ENCODE data around the gene RNF213.
"Not testable (repeated sequence)": the region's sequence is repeated elsewhere in the genome, so short reads cannot be mapped to it uniquely, and the experiment has no call there.

RNF213 gene

DNA sequence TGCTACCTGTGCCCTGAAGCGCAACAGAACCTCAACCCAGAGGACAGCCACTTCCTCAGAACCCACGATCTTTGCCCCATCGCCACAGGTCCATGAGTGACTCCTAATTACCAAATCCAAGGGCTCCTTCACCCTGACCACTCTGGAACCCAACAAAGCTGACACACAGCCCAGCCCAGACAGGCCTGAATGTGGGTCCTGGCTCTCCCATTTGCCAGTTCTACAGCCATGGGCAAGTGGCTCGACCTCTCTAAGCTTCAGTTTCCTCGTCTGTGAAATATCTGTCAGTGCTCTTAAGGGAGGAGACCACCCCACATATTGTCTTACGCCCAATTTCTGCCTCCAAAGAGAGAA is 136.4 kb downstream of the RNF213 start:
- TF ChIP-seq CTCF (IDR thresholded peaks at IDR 0.05; ENCODE audit: low read depth, low read length) = no peak
- no peak overlapping the region for H3K4me3 ChIP-seq (ENCODE audit: low read depth, low read length)

DNA sequence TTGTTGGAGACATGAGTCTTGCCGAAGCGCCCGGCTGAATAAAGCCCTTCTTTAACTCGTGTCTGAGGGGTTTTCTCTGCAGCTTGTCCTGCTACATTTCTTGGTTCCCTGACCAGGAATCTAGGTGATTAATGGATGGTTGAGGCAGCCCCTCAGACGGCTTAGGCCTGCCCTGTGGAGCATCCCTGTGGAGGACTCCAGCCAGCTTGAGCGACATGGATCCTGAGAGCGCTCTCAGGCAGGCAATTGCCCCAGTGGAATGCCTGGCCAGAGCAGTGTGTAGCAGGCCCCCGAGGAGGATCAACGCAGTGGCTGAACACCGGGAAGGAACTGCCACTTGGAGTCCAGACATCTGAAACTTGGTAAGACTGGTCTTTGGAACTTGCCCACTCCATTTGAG is 137.0 kb downstream of the RNF213 start:
- TF ChIP-seq CTCF (IDR thresholded peaks at IDR 0.05; ENCODE audit: low read depth, low read length) = no peak
- H3K4me3 ChIP-seq (ENCODE audit: low read depth, low read length) = no peak overlapping the region

- not testable (repeated sequence) for H3K4me3 ChIP-seq (ENCODE audit: low read depth, low read length)
Observed at GRCh38 chr17:80401086-80401485, 140.4 kb downstream of the RNF213 start.

DNA sequence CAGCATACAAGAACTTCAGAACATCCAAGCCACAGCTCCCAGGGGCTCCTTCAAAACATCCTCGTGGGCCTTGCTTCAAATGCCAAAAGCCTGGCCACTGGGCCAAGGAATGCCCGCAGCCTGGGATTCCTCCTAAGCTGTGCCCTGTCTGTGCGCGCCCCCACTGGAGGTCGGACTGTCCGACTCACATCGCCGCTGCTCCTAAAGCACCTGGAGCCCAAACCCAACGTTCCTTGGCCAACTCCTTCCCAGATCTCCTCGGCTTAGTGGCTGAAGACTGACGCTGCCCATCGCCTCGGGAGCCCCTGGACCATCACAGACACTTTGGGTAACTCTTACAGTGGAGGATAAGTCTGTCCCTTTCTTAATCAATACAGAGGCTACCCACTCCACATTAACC is 141.4 kb downstream of the RNF213 start:
- H3K4me3 ChIP-seq (ENCODE audit: low read depth, low read length) = not testable (repeated sequence)

- TF ChIP-seq CTCF (IDR thresholded peaks at IDR 0.05; ENCODE audit: low read depth, low read length) = no peak
- no peak overlapping the region for H3K4me3 ChIP-seq (ENCODE audit: low read depth, low read length)
Observed at GRCh38 chr17:80402959-80403358, 142.3 kb downstream of the RNF213 start.

DNA sequence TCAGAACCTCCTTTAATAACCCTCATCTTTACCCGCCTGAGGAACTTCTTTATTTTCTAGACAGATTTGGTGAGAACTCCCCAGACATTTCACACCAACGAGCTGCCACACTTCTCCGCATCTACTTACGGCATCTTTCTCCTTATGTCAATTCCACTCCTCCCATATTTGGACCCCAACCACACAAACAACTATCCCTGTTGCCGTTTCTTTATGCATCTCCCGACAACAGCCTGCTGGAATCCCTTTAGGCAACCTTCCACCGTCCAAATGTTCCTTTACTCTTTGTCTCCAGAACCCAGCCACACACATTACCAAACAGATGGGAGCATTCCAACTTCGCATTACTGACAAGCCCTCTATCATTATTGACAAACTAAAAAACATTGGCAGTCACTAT is 145.5 kb downstream of the RNF213 start:
- TF ChIP-seq CTCF (IDR thresholded peaks at IDR 0.05; ENCODE audit: low read depth, low read length) = no peak
- no peak overlapping the region for H3K4me3 ChIP-seq (ENCODE audit: low read depth, low read length)

GRCh38 chr17:80407917-80408316 is 147.3 kb downstream of the RNF213 start:
- not testable (repeated sequence) for H3K4me3 ChIP-seq (ENCODE audit: low read depth, low read length)

DNA sequence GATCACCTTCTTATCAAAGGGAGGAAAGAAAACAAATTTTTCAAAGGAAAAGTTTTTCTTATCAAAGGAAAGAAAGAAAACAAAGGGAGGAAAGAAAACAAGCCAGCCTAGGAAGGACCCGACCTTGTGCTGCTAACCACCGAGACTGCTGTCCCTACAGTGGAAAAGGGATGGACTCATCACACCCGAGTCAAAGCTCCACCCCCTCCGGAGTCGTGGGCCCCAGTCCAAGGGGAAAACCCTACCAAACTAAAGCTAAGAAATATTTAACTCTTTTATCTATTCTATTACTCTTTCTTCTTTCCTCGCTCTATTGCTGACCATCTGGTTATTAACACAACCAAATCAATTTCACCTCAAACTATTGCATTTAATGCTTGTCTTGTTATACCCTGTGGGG is 148.2 kb downstream of the RNF213 start:
- TF ChIP-seq CTCF (IDR thresholded peaks at IDR 0.05; ENCODE audit: low read depth, low read length) = no peak

GRCh38 chr17:80409626-80410025 is 149.0 kb downstream of the RNF213 start:
- no peak for TF ChIP-seq CTCF (IDR thresholded peaks at IDR 0.05; ENCODE audit: low read depth, low read length)
- H3K4me3 ChIP-seq (ENCODE audit: low read depth, low read length) = no peak overlapping the region

More for the DNA sequence above, 148.2 kb downstream of the RNF213 start:
- no peak overlapping the region for H3K4me3 ChIP-seq (ENCODE audit: low read depth, low read length)

GRCh38 chr17:80410441-80411087 is 149.9 kb downstream of the RNF213 start:
- H3K4me3 ChIP-seq (ENCODE audit: low read depth, low read length) = not testable (repeated sequence)
